GM12801 (cell line): Measurements from ENCODE around the gene NKAIN2.

Experiments
- CTCF ChIP-seq: IDR thresholded peaks from one replicate; pipeline ENCODE4 v1.5.1; 2011; ENCODE audit warnings: control low read depth; ENCODE audit not compliant: insufficient read length; ENCODE audit errors: extremely low read depth

NKAIN2 gene

GRCh38 chr6:123803504-123804013 is at the start of gene NKAIN2:
NKAIN2 (plus strand) TSS chr6:123803865.
- TF ChIP-seq CTCF: no peak

GRCh38 chr6:123759472-123759871 is 44.2 kb upstream of the NKAIN2 start:
- TF ChIP-seq CTCF: no peak

- TF ChIP-seq CTCF: no peak
Measured at GRCh38 chr6:123763904-123764303, 39.8 kb upstream of the NKAIN2 start.

GRCh38 chr6:123764722-123765121 is 38.9 kb upstream of the NKAIN2 start:
- no peak for TF ChIP-seq CTCF

GRCh38 chr6:123768921-123769320 is 34.7 kb upstream of the NKAIN2 start:
- no peak for TF ChIP-seq CTCF

- no peak for TF ChIP-seq CTCF
Measured at GRCh38 chr6:123769431-123769830, 34.2 kb upstream of the NKAIN2 start.

GRCh38 chr6:123770247-123770949 is 33.3 kb upstream of the NKAIN2 start:
- no peak for TF ChIP-seq CTCF
